ENCODE measurements around the gene DMC1. TPM values are rescaled to one million over a fixed set of nuclear protein-coding genes. Genes with fewer than 3 reads are reported as not detected.

The DMC1 gene
- polyA plus RNA-seq, 1 of the 3 experiments (the other 2 are of a cell fraction) = not detected

DNA sequence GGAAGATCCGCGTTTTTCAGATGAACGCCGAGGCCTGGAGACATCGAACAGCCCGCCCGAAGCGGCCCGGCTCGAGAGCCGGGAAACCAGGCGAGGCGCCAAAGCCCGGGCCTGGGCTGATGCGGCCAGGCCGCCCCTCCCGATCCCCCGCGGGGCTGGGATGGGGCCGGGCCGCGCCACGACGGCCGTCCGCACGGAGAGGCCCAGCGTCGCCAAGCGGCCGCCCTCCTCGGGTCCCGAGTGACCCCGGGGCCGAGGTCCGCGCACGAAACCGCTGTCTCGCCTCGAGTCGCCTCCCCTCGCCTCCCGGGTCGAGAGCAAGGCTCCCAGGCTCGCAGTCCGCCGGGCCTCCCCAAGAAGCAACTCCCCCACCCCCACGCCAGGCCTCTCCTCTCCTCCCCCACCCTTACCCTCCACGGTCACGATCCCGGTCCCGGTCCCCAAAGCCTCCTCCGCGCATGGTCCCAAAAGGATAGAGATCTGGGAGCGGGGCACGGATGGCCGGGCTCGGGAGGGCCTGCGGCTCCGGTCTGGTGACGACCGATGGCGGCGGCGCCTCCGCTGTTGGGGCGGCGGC is 64.4 kb downstream of the DMC1 start:
- Histone ChIP-seq H3K4me2 (peak overlapping the region; percentile 78), H3K4me1 (ENCODE audit: control insufficient read depth in 1 of 2, insufficient read depth in 2 of 2, low read depth in 1 of 2, low read length in 1 of 2) (peaks cover 2 to 9% of the 10 kb centered on the region in 2 experiments; a peak in 3 of 4 replicates), H3K9me3 (no peaks in the 10 kb centered on the region), H3K79me2 (ENCODE audit: insufficient read depth) (peaks cover 55% of the 10 kb centered on the region), H3F3A (replicated peaks; ENCODE audit: insufficient read depth) (no peaks in the 10 kb centered on the region), H3K4me3 (ENCODE audit: low read depth in 2 of 2, low read length in 1 of 2) (peak overlapping the region; percentile 67 to 73), H3K9me2 (no peaks in the 10 kb centered on the region), H3K36me3 (replicated peaks in 1 of 2; ENCODE audit: control insufficient read depth in 1 of 2, insufficient read depth in 2 of 2, low read length in 1 of 2) (peaks cover 5 to 13% of the 10 kb centered on the region in 2 experiments), H3K27me3 (ENCODE audit: insufficient read depth) (no peaks in the 10 kb centered on the region), H3K9ac (peak overlapping the region; percentile 98), H4K20me1 (ENCODE audit: insufficient read depth) (peaks cover 44% of the 10 kb centered on the region), H3K27ac (ENCODE audit: low read depth in 2 of 2, low read length in 1 of 2) (peak overlapping the region; percentile 91 to 96), H2AFZ (ENCODE audit: low read depth) (no peak overlapping the region)
- CTCF ChIA-PET = no interaction called here
- TF ChIP-seq MXI1 (IDR thresholded peaks at IDR 0.05; ENCODE audit: low read depth, low read length) = no peak
- TF ChIP-seq YY1 (IDR thresholded peaks at IDR 0.05; ENCODE audit: low read depth) = no peak
- TF ChIP-seq USF1 (IDR thresholded peaks at IDR 0.05; ENCODE audit: borderline replicate concordance, low read depth) = no peak
- no peak for TF ChIP-seq FOSL2 (IDR thresholded peaks at IDR 0.05; ENCODE audit: borderline replicate concordance, low read depth)
- TF ChIP-seq EZH2phosphoT487 (IDR thresholded peaks at IDR 0.05; ENCODE audit: borderline replicate concordance, low read depth) = no peak
- no peak for TF ChIP-seq POLR2AphosphoS5 (IDR thresholded peaks at IDR 0.05; ENCODE audit: low read depth, low read length)
- no peak for TF ChIP-seq GABPA (IDR thresholded peaks at IDR 0.05; ENCODE audit: low read depth)
- TF ChIP-seq GATA2 (CRISPR knock-in tag; IDR thresholded peaks at IDR 0.05) = no peak
- no peak for TF ChIP-seq TEAD4 (IDR thresholded peaks at IDR 0.05; ENCODE audit: borderline replicate concordance, insufficient read depth)
- TF ChIP-seq IRF3 (IDR thresholded peaks at IDR 0.05; ENCODE audit: low read depth, low read length) = no peak
- TF ChIP-seq FOXM1 (IDR thresholded peaks at IDR 0.05; ENCODE audit: low read depth) = no peak
- TF ChIP-seq RFX5 (IDR thresholded peaks at IDR 0.05; ENCODE audit: low read length) = no peak
- TF ChIP-seq, protein P1, sequence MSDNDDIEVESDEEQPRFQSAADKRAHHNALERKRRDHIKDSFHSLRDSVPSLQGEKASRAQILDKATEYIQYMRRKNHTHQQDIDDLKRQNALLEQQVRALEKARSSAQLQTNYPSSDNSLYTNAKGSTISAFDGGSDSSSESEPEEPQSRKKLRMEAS (IDR thresholded peaks at IDR 0.05; ENCODE audit: low read depth) = no peak
- no peak for TF ChIP-seq RXRA (IDR thresholded peaks at IDR 0.05; ENCODE audit: borderline replicate concordance, low read depth)
- no peak for TF ChIP-seq TCF12 (IDR thresholded peaks at IDR 0.05)
- TF ChIP-seq CHD2 (IDR thresholded peaks at IDR 0.05; ENCODE audit: low read length, partially characterized antibody) = no peak
- no peak for TF ChIP-seq SMC3 (IDR thresholded peaks at IDR 0.05; ENCODE audit: low read depth, low read length)
- no peak for TF ChIP-seq NFIC (IDR thresholded peaks at IDR 0.05; ENCODE audit: borderline replicate concordance)
- TF ChIP-seq SIN3A (IDR thresholded peaks at IDR 0.05; ENCODE audit: borderline replicate concordance, low read depth, low read length) = no peak
- peak; percentile 75 for DNase-seq
- POLR2A ChIA-PET = no interaction called here
- 0% methylated on average over 4 of the region's 69 CpGs for WGBS (ENCODE audit: low lambda C conversion rate)
